ENCODE results near the gene RIT2. TPM values are rescaled to one million over a fixed set of nuclear protein-coding genes. Genes with fewer than 3 reads are reported as not detected.

The RIT2 gene
- total and polyA plus RNA-seq, 9 donors: not detected

DNA sequence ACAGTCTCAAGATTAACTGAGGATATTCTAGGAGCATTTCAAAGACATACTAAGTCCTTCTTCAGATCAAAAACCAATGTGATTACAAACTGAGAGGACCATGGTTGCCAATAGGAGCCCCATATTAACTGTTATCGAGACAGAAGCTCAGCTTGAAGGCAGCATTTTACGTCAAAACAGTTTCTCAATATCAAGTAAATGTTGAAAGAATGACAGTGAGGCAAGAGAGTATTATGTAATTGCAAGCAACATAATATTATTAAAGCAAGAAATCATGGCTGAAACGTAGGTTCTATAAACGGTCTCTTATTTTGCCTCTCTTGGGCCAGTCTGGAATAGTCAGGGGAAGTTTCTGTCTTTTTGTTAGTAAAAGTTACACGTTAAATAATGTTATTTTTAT is 22.9 kb downstream of the RIT2 start:
- Histone ChIP-seq H3K4me3 (no peak overlapping the region), H3K27ac (no peak overlapping the region), H3K4me1 (ENCODE audit: insufficient read depth) (no peaks in the 10 kb centered on the region), H3K36me3 (no peaks in the 10 kb centered on the region), H3K27me3 (no peaks in the 10 kb centered on the region), H3K9me3 (no peaks in the 10 kb centered on the region)
- WGBS, 3 donors: 83 to 90% (median 89%) methylated on average over 5 of the region's 5 CpGs
- intact Hi-C loops (cut with DNase I): no loop called here
- no peak for DNase-seq
- no peak for TF ChIP-seq POLR2A (IDR thresholded peaks at IDR 0.05)
- TF ChIP-seq, protein P1, sequence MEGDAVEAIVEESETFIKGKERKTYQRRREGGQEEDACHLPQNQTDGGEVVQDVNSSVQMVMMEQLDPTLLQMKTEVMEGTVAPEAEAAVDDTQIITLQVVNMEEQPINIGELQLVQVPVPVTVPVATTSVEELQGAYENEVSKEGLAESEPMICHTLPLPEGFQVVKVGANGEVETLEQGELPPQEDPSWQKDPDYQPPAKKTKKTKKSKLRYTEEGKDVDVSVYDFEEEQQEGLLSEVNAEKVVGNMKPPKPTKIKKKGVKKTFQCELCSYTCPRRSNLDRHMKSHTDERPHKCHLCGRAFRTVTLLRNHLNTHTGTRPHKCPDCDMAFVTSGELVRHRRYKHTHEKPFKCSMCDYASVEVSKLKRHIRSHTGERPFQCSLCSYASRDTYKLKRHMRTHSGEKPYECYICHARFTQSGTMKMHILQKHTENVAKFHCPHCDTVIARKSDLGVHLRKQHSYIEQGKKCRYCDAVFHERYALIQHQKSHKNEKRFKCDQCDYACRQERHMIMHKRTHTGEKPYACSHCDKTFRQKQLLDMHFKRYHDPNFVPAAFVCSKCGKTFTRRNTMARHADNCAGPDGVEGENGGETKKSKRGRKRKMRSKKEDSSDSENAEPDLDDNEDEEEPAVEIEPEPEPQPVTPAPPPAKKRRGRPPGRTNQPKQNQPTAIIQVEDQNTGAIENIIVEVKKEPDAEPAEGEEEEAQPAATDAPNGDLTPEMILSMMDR (IDR thresholded peaks at IDR 0.05): no peak
- no peak for TF ChIP-seq EP300 (IDR thresholded peaks at IDR 0.05)

DNA sequence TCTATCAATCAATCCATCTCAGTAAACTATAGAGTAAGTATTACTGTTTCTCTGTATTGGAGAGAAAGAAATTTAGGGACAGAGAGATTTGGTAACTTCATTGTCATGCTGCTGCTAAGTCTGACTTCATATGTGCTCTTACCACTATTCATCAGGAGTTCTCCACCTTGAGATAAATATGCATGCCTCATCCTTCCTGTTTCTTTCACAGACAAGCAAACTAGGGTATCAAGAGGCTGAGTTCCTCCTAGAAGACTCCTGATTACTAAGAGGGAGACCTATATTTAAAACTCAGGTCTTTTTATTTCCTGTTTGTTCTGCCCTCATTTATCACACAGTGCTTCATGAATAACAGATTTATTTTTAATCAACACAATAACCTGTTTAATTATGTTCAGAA is 34.1 kb downstream of the RIT2 start:
- intact Hi-C loops (cut with DNase I): no loop called here
- H3K36me3 ChIP-seq: no peaks in the 10 kb centered on the region
- DNase-seq: no peak
- H3K27ac ChIP-seq: no peak overlapping the region
- TF ChIP-seq POLR2A (IDR thresholded peaks at IDR 0.05) (no peak), EP300 (IDR thresholded peaks at IDR 0.05) (no peak)
- TF ChIP-seq, protein P1 (IDR thresholded peaks at IDR 0.05): no peak
- no peaks in the 10 kb centered on the region for H3K4me1 ChIP-seq (ENCODE audit: insufficient read depth)
- no peaks in the 10 kb centered on the region for H3K9me3 ChIP-seq
- no peak overlapping the region for H3K4me3 ChIP-seq
- H3K27me3 ChIP-seq: no peaks in the 10 kb centered on the region

DNA sequence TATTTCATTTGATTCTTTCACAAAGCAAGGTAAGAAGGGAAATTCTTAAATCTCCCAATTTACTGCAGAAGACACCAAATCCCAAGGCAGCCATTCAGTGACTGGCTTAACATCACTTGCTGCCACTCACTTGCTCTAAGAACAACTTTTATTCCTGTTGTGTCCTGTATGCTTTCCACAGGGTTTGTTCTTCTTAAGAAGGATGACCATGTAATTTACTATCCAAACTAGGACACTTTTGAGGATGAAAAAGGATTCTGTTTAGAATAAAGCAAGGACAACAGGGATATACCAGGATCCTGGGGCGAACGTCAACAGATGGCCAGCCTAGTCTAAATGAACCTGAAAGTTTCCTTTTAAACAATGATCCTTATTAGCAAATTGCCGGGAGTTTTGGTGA is 34.8 kb downstream of the RIT2 start:
- no peaks in the 10 kb centered on the region for H3K36me3 ChIP-seq
- intact Hi-C loops (cut with DNase I): no loop called here
- H3K27me3 ChIP-seq: no peaks in the 10 kb centered on the region
- no peak for TF ChIP-seq EP300 (IDR thresholded peaks at IDR 0.05)
- TF ChIP-seq, protein P1 (IDR thresholded peaks at IDR 0.05): no peak
- H3K27ac ChIP-seq: no peak overlapping the region
- H3K4me1 ChIP-seq (ENCODE audit: insufficient read depth): no peaks in the 10 kb centered on the region
- H3K9me3 ChIP-seq: no peaks in the 10 kb centered on the region
- no peak overlapping the region for H3K4me3 ChIP-seq
- WGBS, 3 donors: 65 to 83% (median 71%) methylated on average over 3 of the region's 3 CpGs
- no peak for DNase-seq

DNA sequence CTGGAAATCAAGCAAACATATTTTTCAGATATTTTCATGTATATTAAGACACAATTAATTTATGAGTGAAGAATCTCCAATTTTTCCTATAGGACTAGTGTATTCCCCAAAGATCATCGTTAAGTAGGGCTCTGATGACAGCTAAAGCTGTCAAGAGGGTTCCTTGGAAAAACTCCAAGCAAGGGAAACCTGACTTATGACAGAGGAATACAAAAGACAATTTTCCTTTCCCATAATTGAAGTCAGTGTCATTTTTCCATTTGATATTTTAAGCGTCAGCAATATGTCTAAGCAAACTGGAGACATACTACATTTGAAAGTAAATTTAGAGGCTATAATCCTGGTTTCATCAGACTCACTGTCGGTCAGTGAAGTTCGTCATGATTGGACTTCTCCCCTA is 36.1 kb downstream of the RIT2 start:
- Histone ChIP-seq H3K27ac (no peak overlapping the region), H3K4me3 (no peak overlapping the region), H3K4me1 (ENCODE audit: insufficient read depth) (no peaks in the 10 kb centered on the region), H3K9me3 (no peaks in the 10 kb centered on the region), H3K27me3 (no peaks in the 10 kb centered on the region), H3K36me3 (no peaks in the 10 kb centered on the region)
- DNase-seq: no peak
- intact Hi-C loops (cut with DNase I): no loop called here
- 71 to 82% (median 74%) methylated on average over 4 of the region's 4 CpGs for WGBS, 3 donors
- TF ChIP-seq, protein P1 (IDR thresholded peaks at IDR 0.05): no peak
- TF ChIP-seq POLR2A (IDR thresholded peaks at IDR 0.05) (no peak), EP300 (IDR thresholded peaks at IDR 0.05) (no peak)

Measured in ovary (tissue), 9 donors.